Thyroid gland (tissue), 4 donors: ENCODE measurements around the gene DUSP28. TPM values are rescaled to one million over a fixed set of nuclear protein-coding genes. Genes with fewer than 3 reads are reported as not detected.

Experiments used
- DNase-seq, 2 donors: peaks; one replicate each; pipeline ENCODE4 v3.0.0-alpha.2; 2019
- H3K27ac ChIP-seq, 3 donors: fragments of 200-600 bp; sonication (generic); 1 replicate in 2 of 3; 2 replicates in 1 of 3; pipeline ENCODE4 v1.5.1; 2016 to 2019; ENCODE audit warnings: mild to moderate bottlenecking in 1 of 3, moderate library complexity in 1 of 3
- H3K27me3 ChIP-seq: fragments of 200-600 bp; sonication (generic); one replicate; pipeline ENCODE4 v1.5.1; 2019
- H3K36me3 ChIP-seq, 2 donors: fragments of 200-600 bp; sonication (generic); one replicate each; pipeline ENCODE4 v1.5.1; 2016 to 2019
- H3K4me1 ChIP-seq, 2 donors: fragments of 200-600 bp; sonication (generic); one replicate each; pipeline ENCODE4 v1.5.1; 2017 to 2019
- H3K4me3 ChIP-seq, 3 donors: fragments of 200-600 bp; sonication (generic); replicated peaks in 1 of 3; 1 replicate in 2 of 3; 2 replicates in 1 of 3; pipeline ENCODE4 v1.5.1; 2016; ENCODE audit warnings: mild to moderate bottlenecking in 1 of 3
- H3K9me3 ChIP-seq: fragments of 200-600 bp; sonication (generic); one replicate; pipeline ENCODE4 v1.5.1; 2017
- CTCF ChIP-seq, 6 experiments: fragments of 200-600 bp in 3 of 6; fragments of 450-650 bp in 3 of 6; sonication (generic) in 3 of 6; IDR thresholded peaks; one replicate each; pipeline ENCODE4 v1.5.1; 2016 to 2019; ENCODE audit warnings: antibody characterized with exemption in 6 of 6, mild to moderate bottlenecking in 2 of 6, inconsistent platforms in 1 of 6, moderate library complexity in 1 of 6
- POLR2A ChIP-seq, 2 donors: fragments of 450-650 bp; IDR thresholded peaks; one replicate each; pipeline ENCODE4 v1.6.1; 2017; ENCODE audit warnings: antibody characterized with exemption in 2 of 2, mild to moderate bottlenecking in 2 of 2, moderate library complexity in 1 of 2
- WGBS, 2 donors: methylation state at CpG; one replicate each; pipeline ENCODE4 v1.1.5; 2017; 5-methylcytosine and 5-hydroxymethylcytosine counted together
- intact Hi-C: fragments of 100-400 bp; cut with DNase I; formaldehyde crosslinking; loops from one replicate; pipeline ENCODE4 v1.15.1; 2023
- total RNA-seq, 4 donors: library from RNA; depleted of rRNA; stranded (reverse); fragments of >200 nt; gene quantifications; one replicate each; pipeline ENCODE4 v1.2.3, GENCODE V29; 2016

Gene DUSP28
- total RNA-seq, 4 donors from 2014 or later: 6.6 to 12.5 (median 9.2) TPM

DNA sequence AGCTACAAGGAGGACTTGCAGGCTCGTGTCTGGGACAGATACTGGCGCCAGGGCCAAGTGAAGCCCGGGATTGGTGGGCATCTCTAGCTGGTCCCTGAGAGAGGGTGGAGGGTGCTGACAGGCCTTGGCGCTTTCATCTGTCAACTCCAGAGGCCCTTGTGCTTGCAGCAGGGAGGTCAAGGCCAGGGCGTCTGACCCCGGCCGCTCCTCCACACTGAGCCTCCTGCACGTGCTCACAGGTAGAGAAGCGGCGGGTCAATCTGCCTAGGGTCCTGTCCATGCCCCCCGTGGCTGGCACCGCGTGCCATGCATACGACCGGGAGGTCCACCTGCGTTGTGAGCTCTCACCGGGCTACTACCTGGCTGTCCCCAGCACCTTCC, 35.9 kb downstream of the DUSP28 start:
- Histone ChIP-seq H3K36me3 (peaks cover 8 to 13% of the 10 kb centered on the region in 2 donors), H3K4me3 (no peak overlapping the region), H3K27me3 (no peaks in the 10 kb centered on the region), H3K27ac (no peak overlapping the region), H3K4me1 (no peaks in the 10 kb centered on the region), H3K9me3 (no peaks in the 10 kb centered on the region)
- peak; percentile 0 to 1 for DNase-seq
- TF ChIP-seq CTCF (IDR thresholded peaks at IDR 0.05) (no peak), POLR2A (IDR thresholded peaks at IDR 0.05) (no peak)
- WGBS, 2 donors: 95 to 99% methylated on average over 11 to 14 of the region's 17 CpGs
- intact Hi-C loops: loop anchor here (10.0 kb wide), 1 partner anchor 109 kb away; no protein-coding TSS in a partner anchor

DNA sequence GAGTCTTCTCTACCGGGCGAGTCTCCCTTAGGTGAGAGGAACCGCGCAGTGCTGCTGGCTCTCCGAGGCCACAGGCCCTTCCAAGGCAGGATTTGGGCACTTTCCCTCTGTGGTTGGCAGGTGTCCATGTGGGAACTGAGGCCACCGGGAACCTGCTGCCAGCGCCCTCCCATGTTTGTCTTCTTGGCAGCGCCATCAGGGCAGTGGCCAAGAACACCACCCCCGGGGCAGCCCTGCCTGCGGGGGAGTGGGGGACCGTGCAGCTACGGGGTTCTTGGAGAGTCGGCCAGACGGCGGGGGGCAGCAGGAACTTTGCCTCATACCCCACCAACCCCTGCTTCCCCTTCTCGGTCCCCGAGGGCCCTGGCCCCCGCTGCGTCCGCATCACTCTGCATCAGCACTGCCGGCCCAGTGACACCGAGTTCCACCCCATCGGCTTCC, 36.4 kb downstream of the DUSP28 start:
- DNase-seq: peak; percentile 0 to 3
- intact Hi-C loops: loop anchor here (10.0 kb wide), 1 partner anchor 108 kb away; no protein-coding TSS in a partner anchor
- Histone ChIP-seq H3K4me3 (no peak overlapping the region), H3K27ac (no peak overlapping the region), H3K9me3 (no peaks in the 10 kb centered on the region), H3K4me1 (no peaks in the 10 kb centered on the region), H3K27me3 (no peaks in the 10 kb centered on the region), H3K36me3 (peaks cover 5 to 13% of the 10 kb centered on the region in 2 donors)
- TF ChIP-seq POLR2A (IDR thresholded peaks at IDR 0.05): no peak
- TF ChIP-seq CTCF (IDR thresholded peaks at IDR 0.05): no peak
- WGBS, 2 donors: 89 to 90% methylated on average over 4 to 16 of the region's 23 CpGs

DNA sequence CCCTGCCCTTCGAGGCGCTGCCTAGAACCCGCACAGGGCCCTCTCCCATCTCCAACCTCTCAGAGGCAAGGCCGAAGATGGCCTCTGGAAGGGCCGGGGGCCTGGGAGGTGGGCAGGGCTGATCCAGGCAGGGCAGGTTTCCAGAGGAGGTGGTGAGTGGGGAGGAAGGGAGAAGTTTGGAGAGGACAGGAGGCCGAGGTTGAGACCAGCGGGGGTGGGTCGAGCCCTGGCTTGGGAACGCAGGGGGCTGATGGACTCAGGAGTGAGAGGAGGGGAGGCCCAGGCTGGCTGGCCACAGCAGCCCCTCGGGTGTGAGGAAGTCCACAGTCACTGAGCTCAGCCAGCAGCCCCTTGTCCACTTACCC, 36.9 kb downstream of the DUSP28 start:
- H3K4me3 ChIP-seq: no peak overlapping the region
- 95 to 97% methylated on average over 10 of the region's 10 CpGs for WGBS, 2 donors
- DNase-seq: peak; percentile 0 to 1
- TF ChIP-seq POLR2A (IDR thresholded peaks at IDR 0.05): no peak
- TF ChIP-seq CTCF (IDR thresholded peaks at IDR 0.05): no peak
- no peak overlapping the region for H3K27ac ChIP-seq
- no peaks in the 10 kb centered on the region for H3K9me3 ChIP-seq
- H3K4me1 ChIP-seq: no peaks in the 10 kb centered on the region
- H3K36me3 ChIP-seq: peaks cover 2 to 13% of the 10 kb centered on the region in 2 donors
- H3K27me3 ChIP-seq: no peaks in the 10 kb centered on the region
- intact Hi-C loops: loop anchor here (10.0 kb wide), 1 partner anchor 108 kb away; no protein-coding TSS in a partner anchor

DNA sequence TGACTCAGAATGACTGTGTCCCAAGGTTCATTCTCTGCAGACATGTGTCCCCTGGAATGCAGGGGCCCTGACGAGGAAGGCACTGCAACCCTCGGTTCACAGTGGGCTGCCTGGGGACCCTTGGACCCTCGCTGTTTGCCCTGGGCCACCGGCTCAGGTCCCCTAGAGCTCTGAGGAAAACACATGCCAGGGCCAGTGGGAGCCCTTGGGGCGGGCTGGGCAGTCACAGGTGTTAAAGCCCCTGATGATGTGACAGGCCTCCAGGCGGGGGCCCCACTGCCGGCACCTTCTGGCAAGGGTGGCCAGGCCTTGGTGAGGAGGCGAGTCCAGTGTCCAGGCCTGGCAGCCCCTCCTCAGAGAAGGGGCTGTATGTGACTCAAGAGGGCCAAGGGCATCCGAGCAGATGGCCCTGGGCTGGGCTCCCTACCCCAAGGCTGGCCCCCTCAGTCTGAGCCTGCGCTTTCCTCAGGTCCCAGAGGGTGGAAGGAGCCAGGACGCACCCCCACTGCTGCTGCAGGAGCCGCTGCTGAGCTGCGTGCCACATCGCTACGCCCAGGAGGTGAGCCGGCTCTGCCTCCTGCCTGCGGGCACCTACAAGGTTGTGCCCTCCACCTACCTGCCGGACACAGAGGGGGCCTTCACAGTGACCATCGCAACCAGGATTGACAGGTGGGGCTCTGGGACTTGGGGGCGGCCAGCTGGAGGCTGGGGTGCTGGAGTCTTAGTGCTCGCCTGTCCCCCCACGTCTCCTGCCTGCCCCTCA, 37.4 kb downstream of the DUSP28 start:
- no peak overlapping the region for H3K27ac ChIP-seq
- no peaks in the 10 kb centered on the region for H3K4me1 ChIP-seq
- TF ChIP-seq CTCF (IDR thresholded peaks at IDR 0.05): no peak
- no peak for TF ChIP-seq POLR2A (IDR thresholded peaks at IDR 0.05)
- H3K9me3 ChIP-seq: no peaks in the 10 kb centered on the region
- no peaks in the 10 kb centered on the region for H3K27me3 ChIP-seq
- H3K4me3 ChIP-seq: no peak overlapping the region
- intact Hi-C loops: loop anchor here (10.0 kb wide), 1 partner anchor 107 kb away; no protein-coding TSS in a partner anchor
- 89 to 95% methylated on average over 11 to 13 of the region's 22 CpGs for WGBS, 2 donors
- DNase-seq: peak; percentile 0 to 1
- H3K36me3 ChIP-seq: peaks cover 0 to 13% of the 10 kb centered on the region in 2 donors

DNA sequence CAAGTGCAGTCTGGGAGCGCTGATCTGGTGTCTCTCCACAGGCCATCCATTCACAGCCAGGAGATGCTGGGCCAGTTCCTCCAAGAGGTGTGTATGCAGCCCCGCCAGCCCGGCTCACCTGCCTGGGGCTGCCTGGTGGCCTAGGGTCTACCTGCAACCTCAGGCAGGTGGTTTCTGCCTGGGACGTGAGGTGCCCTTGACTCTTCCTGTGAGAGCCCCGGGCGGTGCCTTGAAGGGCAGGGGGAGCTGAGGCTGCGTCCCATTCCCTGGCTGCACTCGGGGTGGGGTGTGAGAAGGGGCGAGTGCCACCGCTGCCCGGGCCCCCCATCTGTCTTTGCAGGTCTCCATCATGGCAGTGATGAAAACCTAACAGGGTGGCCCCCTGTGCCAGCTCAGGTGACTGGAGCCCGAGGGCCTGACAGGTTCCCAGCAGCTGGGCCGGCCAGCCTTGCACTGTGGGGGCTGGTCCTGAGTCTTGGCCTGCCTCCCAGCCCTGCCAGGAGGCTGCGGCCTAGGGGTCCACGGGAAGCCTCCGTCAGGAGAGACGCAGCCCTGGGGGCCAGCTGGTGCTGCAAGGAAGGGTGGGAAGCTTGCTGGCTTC, 38.3 kb downstream of the DUSP28 start:
- H3K27me3 ChIP-seq: no peaks in the 10 kb centered on the region
- no peaks in the 10 kb centered on the region for H3K4me1 ChIP-seq
- peaks cover 0 to 13% of the 10 kb centered on the region in 2 donors for H3K36me3 ChIP-seq
- H3K27ac ChIP-seq: no peak overlapping the region
- intact Hi-C loops: loop anchor here (10.0 kb wide), 1 partner anchor 106 kb away; no protein-coding TSS in a partner anchor
- peak; percentile 0 to 1 for DNase-seq
- no peaks in the 10 kb centered on the region for H3K9me3 ChIP-seq
- TF ChIP-seq POLR2A (IDR thresholded peaks at IDR 0.05) (no peak), CTCF (IDR thresholded peaks at IDR 0.05) (no peak)
- no peak overlapping the region for H3K4me3 ChIP-seq
- WGBS, 2 donors: 80 to 90% methylated on average over 1 to 6 of the region's 17 CpGs
